CD4-positive, alpha-beta T cell treated with Interleukin-10 for 1 hour (primary cell): ENCODE results near the gene EPOP.

Experiments
- DNase-seq: peaks from one replicate; pipeline ENCODE4 v3.0.0-alpha.2; 2020

EPOP gene

GRCh38 chr17:38705523-38705802 lies 30.7 kb upstream of the EPOP start:
- no peak for DNase-seq

DNA sequence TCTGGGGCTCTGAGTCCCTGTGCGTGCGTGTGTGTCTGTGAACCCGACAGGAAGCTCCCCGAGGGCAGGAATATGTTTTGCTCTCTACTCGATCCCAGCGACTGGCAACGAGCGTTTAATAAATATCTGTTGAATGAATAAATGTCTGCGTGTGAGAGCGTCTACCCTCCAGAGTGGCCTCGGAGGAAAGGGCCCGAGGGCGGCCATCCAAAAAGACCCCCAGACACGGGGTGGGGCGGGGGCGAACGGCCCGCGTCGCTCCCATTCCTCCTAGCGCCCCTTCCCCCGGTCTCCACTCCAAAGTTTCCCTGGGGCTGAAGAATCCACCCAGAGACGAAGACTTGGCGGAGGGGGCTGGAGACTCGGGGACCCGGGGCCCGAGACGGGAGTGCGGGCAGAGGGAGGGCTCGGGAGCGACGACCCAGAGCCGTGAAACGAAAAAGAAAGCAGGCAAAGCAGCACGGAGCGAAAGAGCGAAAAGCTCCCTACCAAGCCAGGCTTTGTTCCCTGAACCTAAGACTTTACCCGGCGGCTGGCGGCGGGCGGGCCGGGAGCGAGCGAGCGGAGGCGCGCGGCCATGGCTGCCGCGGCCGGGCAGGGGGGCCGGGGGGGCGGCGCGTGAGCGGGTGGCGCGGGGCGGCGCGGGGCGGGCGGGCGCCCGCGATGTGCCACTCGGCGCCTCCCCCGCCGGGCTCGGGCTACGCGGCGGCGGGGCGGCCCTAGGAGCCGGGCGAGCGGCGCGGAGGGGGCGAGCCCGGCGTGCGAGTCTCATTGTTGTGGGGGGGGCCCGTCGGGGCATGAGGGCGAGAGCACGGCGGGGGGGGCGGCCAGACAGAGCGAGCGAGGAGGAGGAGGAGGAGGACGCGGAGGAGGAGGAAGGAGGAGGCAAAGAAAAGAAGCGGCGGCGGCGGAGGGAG lies 30.1 kb upstream of the EPOP start, which contains the start of gene MLLT6:
MLLT6 (plus strand) TSS at position 668 of the 917 bp plus-strand sequence. CDS start 360 bp downstream, outside the sequence.
- DNase-seq = peak; percentile 88

GRCh38 chr17:38703742-38704605 lies 29.2 kb upstream of the EPOP start:
- peak; percentile 79 for DNase-seq

DNA sequence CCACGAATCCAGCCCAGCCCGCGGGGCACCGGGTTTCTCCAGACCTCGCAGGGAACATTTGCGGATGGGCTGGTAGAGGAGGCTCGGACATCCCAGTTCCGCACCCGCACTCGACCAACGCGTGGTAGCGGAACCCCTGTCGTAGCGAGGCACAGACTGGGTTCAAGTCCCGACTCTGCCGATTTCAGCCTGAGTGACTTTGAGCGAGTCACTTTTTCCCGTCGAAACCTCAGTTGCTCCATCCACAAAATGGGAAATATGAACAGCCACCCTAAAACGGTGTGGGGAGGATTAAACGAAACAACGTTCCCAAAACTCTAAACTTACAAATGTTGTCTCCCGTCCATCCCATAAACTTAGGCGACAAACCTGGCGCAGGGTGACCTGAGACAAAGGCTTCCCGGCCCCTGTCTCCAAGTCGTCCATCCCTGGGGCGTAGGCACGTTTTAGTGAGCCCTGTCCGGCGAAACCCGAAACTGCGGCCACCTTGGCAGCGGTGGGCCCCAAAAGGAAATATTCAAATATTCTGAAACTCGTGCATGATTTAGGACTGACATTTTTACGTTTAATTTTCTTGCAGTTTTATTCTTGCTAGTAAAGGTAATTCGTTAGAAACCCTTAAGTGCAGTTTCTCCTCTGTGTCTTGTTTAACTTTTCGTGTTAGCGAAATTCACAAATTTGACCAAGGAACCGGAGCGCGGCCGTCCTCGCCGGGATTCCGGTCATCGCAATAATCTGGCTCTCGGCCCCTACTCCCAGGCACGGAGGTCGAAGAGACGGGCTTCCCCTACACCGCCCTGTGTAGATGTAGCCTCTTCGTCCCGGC lies 28.4 kb upstream of the EPOP start:
- no peak for DNase-seq

DNA sequence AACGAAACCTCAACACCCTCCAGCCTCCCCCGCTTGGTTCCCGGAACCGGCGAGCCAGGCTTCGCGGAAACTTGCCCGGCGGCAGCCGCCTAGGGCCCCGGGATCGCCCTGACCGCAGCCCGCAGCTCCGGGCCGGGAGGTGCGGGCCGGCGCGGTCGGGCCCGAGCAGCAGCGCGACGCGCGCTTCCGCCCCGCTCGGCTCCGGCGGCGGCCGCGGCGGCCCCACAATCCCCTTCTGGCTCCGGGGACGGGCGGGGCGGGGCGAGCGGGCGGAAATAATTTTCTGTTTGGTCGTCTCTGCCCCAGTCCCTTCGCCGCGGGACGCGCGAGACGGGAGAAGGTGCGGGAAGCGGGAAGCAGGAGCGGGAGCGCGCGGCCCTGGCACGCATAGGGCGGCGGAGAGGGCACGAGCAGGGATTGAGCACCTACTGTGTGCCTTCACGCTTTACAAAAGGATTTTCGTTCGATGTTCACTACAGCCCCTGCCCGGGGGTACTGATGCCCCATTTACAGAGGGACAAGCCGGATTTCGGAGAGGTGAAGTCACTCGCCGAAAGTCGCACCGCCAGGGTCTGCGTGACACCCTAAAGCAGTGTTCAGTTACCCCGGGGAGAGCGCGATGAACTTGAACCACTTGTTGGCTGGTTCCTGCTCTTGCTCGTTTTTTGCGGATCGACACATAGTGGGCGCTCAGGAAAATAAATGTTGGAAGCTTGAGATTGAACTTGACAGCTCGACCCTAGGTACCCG lies 27.6 kb upstream of the EPOP start:
- peak; percentile 87 for DNase-seq

- peak; percentile 84 for DNase-seq
These were observed 26.9 kb upstream of the EPOP start for GRCh38 chr17:38701504-38702165.

DNA sequence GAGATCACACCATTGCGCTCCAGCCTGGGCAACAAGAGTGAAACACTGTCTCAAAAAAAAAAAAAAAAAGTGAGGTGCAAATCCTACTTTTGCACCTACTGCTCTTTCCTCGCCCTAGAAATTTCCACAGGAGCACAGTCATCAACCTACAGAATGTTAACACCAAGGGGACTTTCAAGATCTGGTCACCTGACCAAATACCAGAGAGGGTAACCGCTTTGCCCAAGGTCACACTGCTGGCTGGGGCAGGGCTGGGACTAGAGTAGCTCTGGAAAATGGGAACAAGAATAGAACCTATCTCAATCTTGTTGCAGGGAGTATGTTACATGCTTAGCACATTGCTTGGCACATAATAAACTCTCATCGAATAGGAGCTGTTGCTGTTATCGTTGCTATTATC lies 24.0 kb upstream of the EPOP start:
- no peak for DNase-seq

DNA sequence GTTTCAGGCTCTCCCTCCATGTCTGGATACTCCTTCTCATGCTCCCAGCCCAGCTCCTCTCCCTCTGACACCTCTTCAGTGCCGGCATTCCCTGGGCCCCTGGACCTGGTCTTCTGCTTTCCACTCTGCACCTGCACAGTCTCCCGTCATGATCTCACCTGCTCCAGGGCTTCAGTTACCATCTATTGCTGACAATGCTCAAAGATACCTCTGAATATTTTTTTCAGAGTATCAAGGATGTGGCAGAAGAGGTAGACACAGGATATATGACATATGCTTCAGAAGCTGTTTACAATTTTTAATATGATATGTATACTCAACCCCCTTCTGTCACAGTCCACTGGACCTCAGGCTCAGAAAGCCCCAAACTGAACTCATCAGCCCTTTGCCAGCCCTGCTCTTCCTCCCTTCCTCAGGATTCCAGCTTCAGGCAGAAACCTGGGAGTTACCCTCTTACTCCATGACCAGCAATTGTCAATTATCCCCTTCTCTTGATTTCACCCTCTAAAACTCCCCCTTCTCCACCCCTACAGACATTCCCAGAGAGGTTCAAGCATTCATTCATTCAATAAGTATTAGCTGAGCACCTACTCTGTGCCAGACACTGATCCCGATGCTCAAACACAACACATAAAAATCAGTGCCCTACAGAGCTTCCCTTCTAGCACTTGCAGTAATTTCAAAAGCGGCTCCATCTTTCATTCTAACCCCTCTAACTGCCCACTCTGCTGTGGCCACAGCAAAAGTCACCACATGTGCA lies 22.5 kb upstream of the EPOP start:
- DNase-seq = no peak

- no peak for DNase-seq
These were observed 19.1 kb upstream of the EPOP start for GRCh38 chr17:38693700-38694329.

GRCh38 chr17:38691154-38691553 lies 16.4 kb upstream of the EPOP start:
- DNase-seq = no peak

DNA sequence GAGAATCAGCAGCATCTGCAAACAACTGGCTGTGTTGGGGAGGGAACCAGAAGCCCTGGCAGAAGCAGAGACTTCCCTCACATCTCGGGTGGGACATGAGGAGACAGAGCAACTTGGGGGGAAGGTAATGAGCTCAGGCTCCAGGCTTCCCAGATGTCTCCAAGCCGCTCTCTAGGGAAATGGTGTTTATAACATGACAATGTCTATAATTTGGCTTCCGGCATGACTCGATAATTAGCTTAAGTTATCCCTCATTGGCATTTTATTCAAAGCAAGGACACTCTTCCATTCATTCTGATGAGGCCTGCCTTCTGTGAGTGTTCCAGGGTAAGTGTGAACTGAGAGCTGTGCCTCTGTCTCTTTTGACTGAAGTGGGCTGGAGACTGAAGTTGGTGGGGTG lies 15.6 kb upstream of the EPOP start:
- DNase-seq = no peak

DNA sequence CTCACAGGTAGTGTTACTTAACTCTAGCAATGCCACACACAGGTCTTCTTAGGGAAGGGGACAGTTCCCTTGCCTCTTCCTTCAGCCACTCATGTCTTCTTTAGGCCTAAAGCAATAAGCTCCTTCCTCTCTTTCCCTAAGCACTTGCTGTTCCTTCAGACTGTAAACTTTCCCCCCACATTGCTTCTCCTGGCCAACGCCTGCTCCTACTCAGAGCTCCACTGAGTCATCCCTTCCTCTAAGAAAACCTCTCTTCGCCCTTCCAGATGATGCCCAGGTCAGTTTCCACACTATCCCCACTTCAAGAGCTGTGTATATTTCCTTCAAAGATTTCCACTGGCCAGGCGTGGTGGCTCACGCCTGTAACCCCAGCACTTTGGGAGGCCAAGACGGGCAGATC lies 12.5 kb upstream of the EPOP start:
- DNase-seq = no peak

GRCh38 chr17:38685491-38685890 lies 10.7 kb upstream of the EPOP start:
- no peak for DNase-seq

GRCh38 chr17:38681096-38681495 lies 6.3 kb upstream of the EPOP start:
- DNase-seq = no peak

DNA sequence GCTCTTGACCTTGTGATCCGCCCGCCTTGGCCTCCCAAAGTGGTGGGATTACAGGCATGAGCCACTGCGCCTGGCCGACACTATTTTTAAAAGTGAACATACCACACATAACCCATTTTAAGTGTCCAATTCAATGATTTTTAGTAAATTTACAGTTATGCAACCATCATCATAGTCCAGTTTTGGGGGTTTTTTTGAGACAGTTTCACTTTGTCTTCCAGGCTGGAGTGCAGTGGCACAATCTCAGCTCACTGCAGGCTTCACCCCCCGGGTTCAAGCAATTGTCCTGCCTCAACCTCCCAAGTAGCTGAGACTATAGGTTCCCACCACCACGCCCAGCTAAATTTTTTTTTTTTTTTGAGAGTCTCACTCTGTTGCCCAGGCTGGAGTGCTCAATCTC lies 3.1 kb upstream of the EPOP start:
- DNase-seq = no peak

DNA sequence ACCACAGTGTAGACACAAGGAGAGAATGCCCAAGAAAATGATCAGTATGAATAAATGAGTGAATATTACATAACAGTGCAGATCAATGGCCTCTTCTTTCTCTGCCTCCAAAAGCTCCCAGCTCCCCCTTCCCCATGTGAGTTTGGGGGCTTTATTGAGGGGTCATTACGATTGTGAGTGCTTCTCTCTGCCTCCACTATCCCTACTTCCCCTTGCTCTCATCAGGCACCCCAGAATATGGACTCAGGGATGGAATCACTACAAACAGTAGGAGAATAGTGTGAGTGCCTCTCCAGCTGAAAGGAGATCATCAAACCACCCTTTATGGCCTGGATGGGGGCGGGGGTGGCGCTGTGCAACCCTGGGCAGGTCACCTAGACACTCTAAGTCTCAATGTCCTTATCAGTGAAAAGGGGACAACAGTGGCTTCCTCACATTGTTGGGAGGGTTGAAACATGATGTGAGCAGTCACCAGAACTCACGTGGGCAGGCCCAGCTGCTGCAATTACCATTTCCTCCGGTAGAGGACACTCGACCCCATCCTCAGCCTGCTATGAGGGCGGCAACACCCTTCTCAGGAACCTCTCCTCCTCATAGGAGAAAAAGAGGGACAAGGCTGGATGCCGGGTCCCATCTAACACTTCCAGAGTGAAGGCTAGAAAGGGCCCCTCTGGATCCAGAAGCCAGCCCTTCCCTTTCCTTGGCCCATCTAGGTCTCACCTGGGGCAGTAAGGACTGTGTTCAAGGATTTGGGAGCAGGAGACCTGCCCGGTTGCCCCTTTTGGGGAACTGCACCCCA lies 2.1 kb upstream of the EPOP start:
- DNase-seq = peak; percentile 86

- DNase-seq = no peak
These were observed 576 bp downstream of the EPOP start for GRCh38 chr17:38674014-38674748.

DNA sequence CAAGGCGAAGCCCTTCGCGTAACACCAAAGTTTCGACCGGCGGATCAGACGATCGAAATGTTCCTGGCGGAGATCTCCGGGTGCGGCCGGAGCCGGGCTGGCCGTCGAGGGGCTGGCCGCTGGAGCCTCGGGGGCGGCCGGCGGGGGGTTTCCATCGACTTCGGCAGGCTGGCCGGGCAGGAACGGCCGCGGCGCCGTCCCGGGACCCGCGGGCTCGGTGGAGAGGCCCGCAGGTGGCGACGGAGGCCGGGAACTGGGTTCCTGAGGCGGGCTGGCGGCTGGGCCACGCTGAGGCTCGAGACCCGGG lies 1.1 kb downstream of the EPOP start:
- DNase-seq = no peak
